ENCODE data around the gene NME9.

GRCh38 chr3:138373087-138373735 is 43.6 kb upstream of the NME9 start:
- TF ChIP-seq CTCF (IDR thresholded peaks at IDR 0.05) (no peak), POLR2A (IDR thresholded peaks at IDR 0.05) (no peak)
